GM12892 (cell line): Measurements from ENCODE around the gene PGM1.

Experiments used
- POLR2A ChIP-seq: IDR thresholded peaks from 2 replicates; pipeline ENCODE4 v1.6.1; 2011; ENCODE audit warnings: low read depth, low read length, control low read depth
- TAF1 ChIP-seq: IDR thresholded peaks from 2 replicates; pipeline ENCODE4 v1.6.1; 2011; ENCODE audit warnings: low read depth, mild to moderate bottlenecking, control low read depth, low read length, borderline replicate concordance

DNA sequence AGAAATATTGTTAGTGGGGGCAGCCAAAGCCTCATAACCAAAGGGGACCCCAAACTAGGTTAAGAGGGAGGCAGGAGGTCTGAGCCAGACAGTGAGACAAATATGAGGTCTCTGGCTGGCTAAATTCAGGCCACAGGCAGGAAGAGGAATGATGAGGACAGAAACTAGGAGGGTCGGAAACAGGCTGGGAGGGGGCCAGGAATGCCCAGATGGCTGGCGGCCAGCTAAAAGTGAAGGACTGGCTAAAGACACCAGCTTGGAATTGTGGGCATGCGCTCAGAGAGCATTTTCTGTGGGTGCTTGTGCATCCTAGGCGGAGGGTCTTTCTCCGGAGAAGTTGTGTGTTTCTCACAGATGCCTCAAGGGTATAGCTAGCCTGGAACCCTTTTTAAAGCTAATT is 77.0 kb downstream of the PGM1 start:
- TF ChIP-seq TAF1 (no peak), POLR2A (no peak)
